Measurements from ENCODE around the gene DNAJC13.

Gene DNAJC13

GRCh38 chr3:132549890-132550578 lies 132.7 kb downstream of the DNAJC13 start:
- no peak for TF ChIP-seq CTCF (IDR thresholded peaks at IDR 0.05)

- TF ChIP-seq CTCF (IDR thresholded peaks at IDR 0.05): no peak
Measured at GRCh38 chr3:132550579-132551305, 133.4 kb downstream of the DNAJC13 start.

GRCh38 chr3:132553826-132554225 lies 136.5 kb downstream of the DNAJC13 start:
- TF ChIP-seq CTCF (IDR thresholded peaks at IDR 0.05): no peak

GRCh38 chr3:132554437-132554836 lies 137.1 kb downstream of the DNAJC13 start:
- TF ChIP-seq CTCF (IDR thresholded peaks at IDR 0.05): no peak

- no peak for TF ChIP-seq CTCF (IDR thresholded peaks at IDR 0.05)
Measured at GRCh38 chr3:132555306-132556035, 138.2 kb downstream of the DNAJC13 start.

GRCh38 chr3:132556508-132557159 lies 139.3 kb downstream of the DNAJC13 start:
- no peak for TF ChIP-seq CTCF (IDR thresholded peaks at IDR 0.05)

- no peak for TF ChIP-seq CTCF (IDR thresholded peaks at IDR 0.05)
Measured at GRCh38 chr3:132561003-132561402, 143.7 kb downstream of the DNAJC13 start.

All from LNCAP (cell line).